ENCODE measurements around the gene SCLT1. TPM values are rescaled to one million over a fixed set of nuclear protein-coding genes. Genes with fewer than 3 reads are reported as not detected.

Gene SCLT1
- total and polyA plus RNA-seq, 2 of the 13 experiments (the other 11 are each of a cell fraction or from before 2014, with no cell fraction given) = 1.5 to 8.7 TPM

DNA sequence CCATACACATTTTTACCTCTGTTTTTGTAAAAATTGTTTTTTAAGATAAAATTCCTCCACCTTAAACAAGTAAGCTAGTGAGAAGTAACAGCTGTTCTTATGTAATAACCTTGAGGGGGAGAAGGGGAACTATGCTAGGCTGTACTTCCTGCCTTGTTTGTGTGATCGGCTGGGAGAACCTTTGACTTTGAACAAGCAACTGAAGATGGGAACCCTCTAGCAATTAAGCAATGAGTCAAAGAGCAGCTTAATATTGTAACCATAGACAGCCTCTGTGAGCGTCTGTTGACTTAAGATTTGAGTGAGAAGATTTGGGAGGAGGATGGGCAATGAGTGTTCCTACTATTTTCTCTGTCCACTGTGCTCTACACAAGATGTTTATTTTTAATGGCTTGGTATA lies 135.1 kb downstream of the SCLT1 start (continued):
- TF ChIP-seq, protein P1, sequence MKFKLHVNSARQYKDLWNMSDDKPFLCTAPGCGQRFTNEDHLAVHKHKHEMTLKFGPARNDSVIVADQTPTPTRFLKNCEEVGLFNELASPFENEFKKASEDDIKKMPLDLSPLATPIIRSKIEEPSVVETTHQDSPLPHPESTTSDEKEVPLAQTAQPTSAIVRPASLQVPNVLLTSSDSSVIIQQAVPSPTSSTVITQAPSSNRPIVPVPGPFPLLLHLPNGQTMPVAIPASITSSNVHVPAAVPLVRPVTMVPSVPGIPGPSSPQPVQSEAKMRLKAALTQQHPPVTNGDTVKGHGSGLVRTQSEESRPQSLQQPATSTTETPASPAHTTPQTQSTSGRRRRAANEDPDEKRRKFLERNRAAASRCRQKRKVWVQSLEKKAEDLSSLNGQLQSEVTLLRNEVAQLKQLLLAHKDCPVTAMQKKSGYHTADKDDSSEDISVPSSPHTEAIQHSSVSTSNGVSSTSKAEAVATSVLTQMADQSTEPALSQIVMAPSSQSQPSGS (CRISPR knock-in tag; IDR thresholded peaks at IDR 0.05) = peak; percentile 68; the same call in 1 of the 2 replicates
- TF ChIP-seq, protein P2, sequence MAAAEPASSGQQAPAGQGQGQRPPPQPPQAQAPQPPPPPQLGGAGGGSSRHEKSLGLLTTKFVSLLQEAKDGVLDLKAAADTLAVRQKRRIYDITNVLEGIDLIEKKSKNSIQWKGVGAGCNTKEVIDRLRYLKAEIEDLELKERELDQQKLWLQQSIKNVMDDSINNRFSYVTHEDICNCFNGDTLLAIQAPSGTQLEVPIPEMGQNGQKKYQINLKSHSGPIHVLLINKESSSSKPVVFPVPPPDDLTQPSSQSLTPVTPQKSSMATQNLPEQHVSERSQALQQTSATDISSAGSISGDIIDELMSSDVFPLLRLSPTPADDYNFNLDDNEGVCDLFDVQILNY (CRISPR knock-in tag; conservative IDR thresholded peaks at IDR 0.05) = no peak
- TF ChIP-seq ZBTB34 (CRISPR knock-in tag; IDR thresholded peaks at IDR 0.05) = 0 out of 2 replicates have a peak, but pooled peaks have one; percentile 32
- 0 out of 2 replicates have a peak, but pooled peaks have one; percentile 39 for TF ChIP-seq MED1 (CRISPR knock-in tag; IDR thresholded peaks at IDR 0.05)
- peak; percentile 26 for TF ChIP-seq SKI (IDR thresholded peaks at IDR 0.05; ENCODE audit: partially characterized antibody)
- no peak for TF ChIP-seq HNRNPK (IDR thresholded peaks at IDR 0.05; ENCODE audit: low read depth, low read length, poor library complexity, severe bottlenecking)
- no peak for TF ChIP-seq ZFY (CRISPR knock-in tag; IDR thresholded peaks at IDR 0.05)
- peak; percentile 57; the same call in 1 of the 2 replicates for TF ChIP-seq IRF2 (CRISPR knock-in tag; IDR thresholded peaks at IDR 0.05)
- TF ChIP-seq ZNF256 (CRISPR knock-in tag; conservative IDR thresholded peaks at IDR 0.05) = no peak
- TF ChIP-seq ZNF556 (CRISPR knock-in tag; IDR thresholded peaks at IDR 0.05; ENCODE audit: borderline replicate concordance) = no peak
- TF ChIP-seq ZMYM4 (CRISPR knock-in tag; IDR thresholded peaks at IDR 0.05) = peak; percentile 93
- TF ChIP-seq HDAC1 (CRISPR knock-in tag; IDR thresholded peaks at IDR 0.05) = peak; percentile 55; the same call in 1 of the 2 replicates
- no peak for TF ChIP-seq PCBP2 (optimal IDR thresholded peaks at IDR 0.05; ENCODE audit: low read depth, low read length, poor library complexity, severe bottlenecking)
- TF ChIP-seq ZNF644 (CRISPR knock-in tag; IDR thresholded peaks at IDR 0.05; ENCODE audit: low read depth) = peak; percentile 77
- TF ChIP-seq NR3C1 (CRISPR knock-in tag; IDR thresholded peaks at IDR 0.05) = no peak
- 0 out of 2 replicates have a peak, but pooled peaks have one; percentile 27 for TF ChIP-seq ARID2 (CRISPR knock-in tag; IDR thresholded peaks at IDR 0.05; ENCODE audit: borderline replicate concordance)
- no peak for TF ChIP-seq ZFYVE20 (CRISPR knock-in tag; IDR thresholded peaks at IDR 0.05; ENCODE audit: borderline replicate concordance, low read depth)
- TF ChIP-seq, protein P3, sequence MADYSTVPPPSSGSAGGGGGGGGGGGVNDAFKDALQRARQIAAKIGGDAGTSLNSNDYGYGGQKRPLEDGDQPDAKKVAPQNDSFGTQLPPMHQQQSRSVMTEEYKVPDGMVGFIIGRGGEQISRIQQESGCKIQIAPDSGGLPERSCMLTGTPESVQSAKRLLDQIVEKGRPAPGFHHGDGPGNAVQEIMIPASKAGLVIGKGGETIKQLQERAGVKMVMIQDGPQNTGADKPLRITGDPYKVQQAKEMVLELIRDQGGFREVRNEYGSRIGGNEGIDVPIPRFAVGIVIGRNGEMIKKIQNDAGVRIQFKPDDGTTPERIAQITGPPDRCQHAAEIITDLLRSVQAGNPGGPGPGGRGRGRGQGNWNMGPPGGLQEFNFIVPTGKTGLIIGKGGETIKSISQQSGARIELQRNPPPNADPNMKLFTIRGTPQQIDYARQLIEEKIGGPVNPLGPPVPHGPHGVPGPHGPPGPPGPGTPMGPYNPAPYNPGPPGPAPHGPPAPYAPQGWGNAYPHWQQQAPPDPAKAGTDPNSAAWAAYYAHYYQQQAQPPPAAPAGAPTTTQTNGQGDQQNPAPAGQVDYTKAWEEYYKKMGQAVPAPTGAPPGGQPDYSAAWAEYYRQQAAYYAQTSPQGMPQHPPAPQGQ (CRISPR knock-in tag; IDR thresholded peaks at IDR 0.05; ENCODE audit: borderline replicate concordance) = no peak
- TF ChIP-seq HMG20B (CRISPR knock-in tag; conservative IDR thresholded peaks at IDR 0.05) = 0 out of 2 replicates have a peak, but pooled peaks have one; percentile 33
- TF ChIP-seq TARDBP (CRISPR knock-in tag; IDR thresholded peaks at IDR 0.05) = peak; percentile 76
- no peak for TF ChIP-seq ZSCAN21 (CRISPR knock-in tag; IDR thresholded peaks at IDR 0.05; ENCODE audit: borderline replicate concordance)
- TF ChIP-seq SOX6 (IDR thresholded peaks at IDR 0.05) = no peak
- peak; percentile 64 for TF ChIP-seq SOX6 (CRISPR knock-in tag; IDR thresholded peaks at IDR 0.05)
- TF ChIP-seq, protein P4, sequence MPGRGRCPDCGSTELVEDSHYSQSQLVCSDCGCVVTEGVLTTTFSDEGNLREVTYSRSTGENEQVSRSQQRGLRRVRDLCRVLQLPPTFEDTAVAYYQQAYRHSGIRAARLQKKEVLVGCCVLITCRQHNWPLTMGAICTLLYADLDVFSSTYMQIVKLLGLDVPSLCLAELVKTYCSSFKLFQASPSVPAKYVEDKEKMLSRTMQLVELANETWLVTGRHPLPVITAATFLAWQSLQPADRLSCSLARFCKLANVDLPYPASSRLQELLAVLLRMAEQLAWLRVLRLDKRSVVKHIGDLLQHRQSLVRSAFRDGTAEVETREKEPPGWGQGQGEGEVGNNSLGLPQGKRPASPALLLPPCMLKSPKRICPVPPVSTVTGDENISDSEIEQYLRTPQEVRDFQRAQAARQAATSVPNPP (CRISPR knock-in tag; IDR thresholded peaks at IDR 0.05) = 0 out of 2 replicates have a peak, but pooled peaks have one; percentile 51
- TF ChIP-seq ZNF891 (CRISPR knock-in tag; IDR thresholded peaks at IDR 0.05) = no peak
- TF ChIP-seq ZNF549 (CRISPR knock-in tag; IDR thresholded peaks at IDR 0.05) = no peak

Data from HepG2 (cell line).